CD14-positive monocyte (primary cell): ENCODE data around the gene RHOT1. TPM values are rescaled to one million over a fixed set of nuclear protein-coding genes. Genes with fewer than 3 reads are reported as not detected.

Source experiments
- DNase-seq, 3 donors: peaks; one replicate each; pipeline ENCODE4 v3.0.0-alpha.2; 2011 to 2022
- H2AFZ ChIP-seq: 2 replicates; pipeline ENCODE4 v1.6.0; 2012; ENCODE audit warnings: mild to moderate bottlenecking, low read depth, low read length, inconsistent platforms; ENCODE audit not compliant: insufficient read depth, poor library complexity, severe bottlenecking
- H3K27ac ChIP-seq, 2 donors: 1 replicate in 1 of 2; 2 replicates in 1 of 2; pipeline ENCODE4 v1.5.1; 2012 to 2013; ENCODE audit warnings: low read length in 2 of 2, control low read depth in 1 of 2, inconsistent platforms in 1 of 2, low read depth in 1 of 2, mild to moderate bottlenecking in 1 of 2
- H3K27me3 ChIP-seq, 2 donors: one replicate each; pipeline versions ENCODE4 v1.6.0 to v1.6.1; 2011 to 2013; ENCODE audit warnings: low read length in 2 of 2; ENCODE audit not compliant: control insufficient read depth in 2 of 2, insufficient read depth in 2 of 2
- H3K36me3 ChIP-seq, 2 donors: replicated peaks in 1 of 2; 1 replicate in 1 of 2; 2 replicates in 1 of 2; pipeline versions ENCODE4 v1.5.1 to v1.6.1; 2012 to 2013; ENCODE audit warnings: low read length in 2 of 2, control low read depth in 1 of 2, inconsistent platforms in 1 of 2, mild to moderate bottlenecking in 1 of 2; ENCODE audit not compliant: insufficient read depth in 2 of 2, control insufficient read depth in 1 of 2
- H3K4me1 ChIP-seq, 2 donors: 1 replicate in 1 of 2; 2 replicates in 1 of 2; pipeline versions ENCODE4 v1.5.1 to v1.6.1; 2012 to 2013; ENCODE audit warnings: low read length in 2 of 2, control low read depth in 1 of 2, inconsistent platforms in 1 of 2, mild to moderate bottlenecking in 1 of 2, moderate library complexity in 1 of 2; ENCODE audit not compliant: insufficient read depth in 2 of 2, control insufficient read depth in 1 of 2
- H3K4me2 ChIP-seq: replicated peaks from 2 replicates; pipeline ENCODE3; 2012; ENCODE audit warnings: low read length, moderate library complexity, mild to moderate bottlenecking; ENCODE audit not compliant: poor library complexity, severe bottlenecking; ENCODE audit errors: extremely low read depth
- H3K4me3 ChIP-seq, 3 experiments: fragments of 200-600 bp in 1 of 3; sonication (generic) in 1 of 3; replicated peaks in 1 of 3; 1 replicate in 2 of 3; 2 replicates in 1 of 3; pipeline ENCODE4 v1.5.1; 2011 to 2013; ENCODE audit warnings: low read length in 3 of 3, mild to moderate bottlenecking in 3 of 3, control low read depth in 2 of 3, low read depth in 2 of 3, inconsistent platforms in 1 of 3, moderate library complexity in 1 of 3
- H3K79me2 ChIP-seq: 2 replicates; pipeline ENCODE4 v1.6.0; 2012; ENCODE audit warnings: mild to moderate bottlenecking, control low read depth, inconsistent platforms, low read length, moderate library complexity; ENCODE audit not compliant: insufficient read depth
- H3K9ac ChIP-seq: 2 replicates; pipeline ENCODE4 v1.6.0; 2017; ENCODE audit warnings: low read length, mild to moderate bottlenecking; ENCODE audit not compliant: insufficient read depth, poor library complexity, severe bottlenecking
- H3K9me3 ChIP-seq, 2 donors: replicated peaks in 1 of 2; 1 replicate in 1 of 2; 2 replicates in 1 of 2; pipeline versions ENCODE4 v1.5.1 to v1.6.1; 2012 to 2013; ENCODE audit warnings: low read length in 2 of 2, control low read depth in 1 of 2; ENCODE audit not compliant: control insufficient read depth in 1 of 2, insufficient read depth in 1 of 2
- H4K20me1 ChIP-seq: 2 replicates; pipeline ENCODE4 v1.6.0; 2012; ENCODE audit warnings: mild to moderate bottlenecking, low read length, control low read depth, moderate library complexity; ENCODE audit not compliant: insufficient read depth
- H3K27ac Mint-ChIP-seq, 7 donors: one replicate each; pipeline ENCODE4 v1.8.0; 2020; ENCODE audit warnings: mild to moderate bottlenecking in 7 of 7, mixed read lengths in 7 of 7, moderate library complexity in 6 of 7, inconsistent platforms in 2 of 7
- H3K27me3 Mint-ChIP-seq, 3 donors: one replicate each; pipeline ENCODE4 v1.8.0; 2021 to 2022; ENCODE audit warnings: low read depth in 3 of 3, mild to moderate bottlenecking in 3 of 3, mixed read lengths in 3 of 3, moderate library complexity in 3 of 3, inconsistent platforms in 1 of 3
- H3K36me3 Mint-ChIP-seq, 2 donors: one replicate each; pipeline ENCODE4 v1.8.0; 2020; ENCODE audit warnings: mixed read lengths in 2 of 2, inconsistent platforms in 1 of 2, mild to moderate bottlenecking in 1 of 2
- H3K4me1 Mint-ChIP-seq: one replicate; pipeline ENCODE4 v1.8.0; 2020; ENCODE audit warnings: mild to moderate bottlenecking, mixed read lengths
- H3K4me3 Mint-ChIP-seq, 2 donors: one replicate each; pipeline ENCODE4 v1.8.0; 2020; ENCODE audit warnings: mild to moderate bottlenecking in 2 of 2, mixed read lengths in 2 of 2, moderate library complexity in 1 of 2
- H3K9me3 Mint-ChIP-seq, 7 donors: one replicate each; pipeline ENCODE4 v1.8.0; 2020 to 2022; ENCODE audit warnings: mixed read lengths in 7 of 7, mild to moderate bottlenecking in 6 of 7, moderate library complexity in 6 of 7, inconsistent platforms in 2 of 7
- WGBS: methylation state at CpG from one replicate; pipeline ENCODE4 v1.1.5; 2013; ENCODE audit warnings: missing lambda C conversion rate; ENCODE audit not compliant: insufficient coverage; 5-methylcytosine and 5-hydroxymethylcytosine counted together
- intact Hi-C, 2 donors: fragments of 100-400 bp; cut with micrococcal nuclease; formaldehyde crosslinking; loops; one replicate each; pipeline versions ENCODE4 v1.15.0 to v1.15.1; 2023
- polyA plus RNA-seq, 3 donors: library from polyadenylated mRNA; depleted of rRNA in 1 of 3; unstranded in 2 of 3; stranded (reverse) in 1 of 3; fragments of 300-500 nt in 2 of 3; fragments of >200 nt in 1 of 3; fragmentation: Illumina TruSeq in 2 of 3; gene quantifications; 1 replicate in 2 of 3; 2 replicates in 1 of 3; pipeline ENCODE4 v1.2.3, GENCODE V29; 2012 to 2021
- TF ChIP-seq, protein P1 (sequence below): fragments of 200-600 bp; IDR thresholded peaks from one replicate; pipeline ENCODE4 v1.8.0; 2022; ENCODE audit warnings: antibody characterized with exemption, mild to moderate bottlenecking

RHOT1 gene
- polyA plus RNA-seq, 3 donors = 45.9 to 60.5 (median 51.9) TPM

DNA sequence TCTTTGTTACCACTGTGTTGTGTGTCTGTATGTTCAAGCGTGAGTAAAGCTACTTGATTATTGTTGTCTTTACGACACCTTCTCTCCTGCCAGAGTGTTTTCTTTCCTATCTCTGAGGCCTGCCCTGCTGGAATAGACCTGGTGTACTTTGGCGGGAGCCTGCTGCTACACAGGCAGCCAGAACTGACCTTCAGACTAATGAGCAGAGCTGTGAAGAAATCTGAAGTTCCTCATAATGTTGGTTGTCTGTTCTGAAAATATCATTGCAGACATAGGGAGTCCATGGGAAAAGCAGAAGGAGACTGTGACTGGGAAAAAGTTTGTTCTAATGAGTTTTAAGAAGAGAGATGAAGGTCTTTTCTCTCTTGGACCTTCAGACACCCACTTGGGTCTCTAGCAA, 9.8 kb downstream of the RHOT1 start:
- Histone ChIP-seq H3K9me3 (no peaks in the 10 kb centered on the region), H3K4me3 (peak overlapping the region in 1 of 3 experiments; percentile 16), H3K4me2 (peak overlapping the region; percentile 23), H3K9ac (no peak overlapping the region), H3K36me3 (peaks cover 27 to 55% of the 10 kb centered on the region in 2 donors), H2AFZ (no peak overlapping the region), H3K27ac (peak overlapping the region in 1 of 2 donors; percentile 75), H3K79me2 (peaks cover 90% of the 10 kb centered on the region), H3K4me1 (peaks cover 29 to 30% of the 10 kb centered on the region in 2 donors), H3K27me3 (no peaks in the 10 kb centered on the region), H4K20me1 (peaks cover 94% of the 10 kb centered on the region)
- Mint-ChIP-seq H3K27me3 (peaks cover 0 to 3% (median 2%) of the 10 kb centered on the region in 3 donors), H3K36me3 (peaks cover 26 to 54% of the 10 kb centered on the region in 2 donors), H3K4me1 (peaks cover 45% of the 10 kb centered on the region), H3K9me3 (no peaks in the 10 kb centered on the region), H3K4me3 (peak overlapping the region in 1 of 2 donors; percentile 35), H3K27ac (peak overlapping the region; percentile 75 to 93 (median 84))
- intact Hi-C loops = no loop called here
- WGBS = 42% methylated on average over 2 of the region's 3 CpGs
- DNase-seq = peak; percentile 47 to 79 (median 59)
- TF ChIP-seq, protein P1, sequence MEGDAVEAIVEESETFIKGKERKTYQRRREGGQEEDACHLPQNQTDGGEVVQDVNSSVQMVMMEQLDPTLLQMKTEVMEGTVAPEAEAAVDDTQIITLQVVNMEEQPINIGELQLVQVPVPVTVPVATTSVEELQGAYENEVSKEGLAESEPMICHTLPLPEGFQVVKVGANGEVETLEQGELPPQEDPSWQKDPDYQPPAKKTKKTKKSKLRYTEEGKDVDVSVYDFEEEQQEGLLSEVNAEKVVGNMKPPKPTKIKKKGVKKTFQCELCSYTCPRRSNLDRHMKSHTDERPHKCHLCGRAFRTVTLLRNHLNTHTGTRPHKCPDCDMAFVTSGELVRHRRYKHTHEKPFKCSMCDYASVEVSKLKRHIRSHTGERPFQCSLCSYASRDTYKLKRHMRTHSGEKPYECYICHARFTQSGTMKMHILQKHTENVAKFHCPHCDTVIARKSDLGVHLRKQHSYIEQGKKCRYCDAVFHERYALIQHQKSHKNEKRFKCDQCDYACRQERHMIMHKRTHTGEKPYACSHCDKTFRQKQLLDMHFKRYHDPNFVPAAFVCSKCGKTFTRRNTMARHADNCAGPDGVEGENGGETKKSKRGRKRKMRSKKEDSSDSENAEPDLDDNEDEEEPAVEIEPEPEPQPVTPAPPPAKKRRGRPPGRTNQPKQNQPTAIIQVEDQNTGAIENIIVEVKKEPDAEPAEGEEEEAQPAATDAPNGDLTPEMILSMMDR = no peak

DNA sequence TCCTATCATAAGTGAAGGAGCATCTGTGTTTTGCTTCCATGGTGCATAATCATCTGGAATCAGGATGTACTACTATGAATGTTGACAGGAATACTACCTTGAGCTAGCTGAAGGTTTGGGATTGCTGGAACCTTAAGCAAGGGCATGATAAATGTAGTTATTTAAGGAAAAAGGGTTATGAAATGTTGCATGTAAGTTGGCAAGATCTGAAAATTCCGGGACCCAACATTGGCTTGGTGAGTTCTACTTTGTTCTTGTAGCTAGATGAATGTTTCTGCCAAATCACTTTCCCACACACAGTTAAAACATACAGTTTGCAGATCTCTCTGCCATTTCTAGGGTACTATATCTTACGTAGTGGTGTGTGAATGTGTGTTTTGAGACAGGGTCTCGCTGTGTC, 13.6 kb downstream of the RHOT1 start:
- H3K9me3 Mint-ChIP-seq = peaks cover 0 to 2% (median 0%) of the 10 kb centered on the region in 7 donors
- TF ChIP-seq, protein P1 = no peak
- Histone ChIP-seq H3K27me3 (no peaks in the 10 kb centered on the region), H3K27ac (no peak overlapping the region), H4K20me1 (peaks cover 99% of the 10 kb centered on the region), H3K79me2 (peaks cover 88% of the 10 kb centered on the region), H3K9ac (no peak overlapping the region), H3K36me3 (peaks cover 53 to 78% of the 10 kb centered on the region in 2 donors), H3K9me3 (no peaks in the 10 kb centered on the region), H2AFZ (no peak overlapping the region), H3K4me1 (peaks cover 23 to 25% of the 10 kb centered on the region in 2 donors), H3K4me3 (no peak overlapping the region), H3K4me2 (no peak overlapping the region)
- no peak for DNase-seq
- peaks cover 48 to 83% of the 10 kb centered on the region in 2 donors for H3K36me3 Mint-ChIP-seq
- H3K27me3 Mint-ChIP-seq = peaks cover 0 to 4% (median 0%) of the 10 kb centered on the region in 3 donors
- peaks cover 23% of the 10 kb centered on the region for H3K4me1 Mint-ChIP-seq
- no peak overlapping the region for H3K4me3 Mint-ChIP-seq
- H3K27ac Mint-ChIP-seq = no peak overlapping the region
- intact Hi-C loops = no loop called here
- 86% methylated on average over 1 of the region's 3 CpGs for WGBS
